Muscle layer of duodenum (tissue), 2 donors: Measurements from ENCODE around the gene SEC14L6.
"Not testable (repeated sequence)": the region's sequence is repeated elsewhere in the genome, so short reads cannot be mapped to it uniquely, and the experiment has no call there.

ENCODE experiments used
- H3K27ac ChIP-seq: one replicate; pipeline ENCODE4 v1.7.0; 2013; ENCODE audit warnings: mild to moderate bottlenecking, low read length
- H3K27me3 ChIP-seq: one replicate; pipeline ENCODE4 v1.7.0; 2013; ENCODE audit warnings: low read depth, mild to moderate bottlenecking, control low read depth, low read length
- H3K36me3 ChIP-seq, 2 donors: one replicate each; pipeline ENCODE4 v1.7.0; 2013; ENCODE audit warnings: low read length in 2 of 2, control low read depth in 1 of 2, mild to moderate bottlenecking in 1 of 2; ENCODE audit not compliant: insufficient read depth in 2 of 2, control insufficient read depth in 1 of 2
- H3K4me1 ChIP-seq, 2 donors: one replicate each; pipeline ENCODE4 v1.7.0; 2013; ENCODE audit warnings: low read length in 2 of 2, mild to moderate bottlenecking in 2 of 2, control low read depth in 1 of 2, moderate library complexity in 1 of 2; ENCODE audit not compliant: insufficient read depth in 2 of 2, control insufficient read depth in 1 of 2
- H3K4me3 ChIP-seq, 2 donors: one replicate each; pipeline ENCODE4 v1.7.0; 2013; ENCODE audit warnings: low read length in 2 of 2, low read depth in 1 of 2, mild to moderate bottlenecking in 1 of 2
- H3K9me3 ChIP-seq, 2 donors: one replicate each; pipeline ENCODE4 v1.7.0; 2013; ENCODE audit warnings: low read length in 2 of 2, control low read depth in 1 of 2, mild to moderate bottlenecking in 1 of 2; ENCODE audit not compliant: control insufficient read depth in 1 of 2
- donor health status: healthy.

SEC14L6 gene

DNA sequence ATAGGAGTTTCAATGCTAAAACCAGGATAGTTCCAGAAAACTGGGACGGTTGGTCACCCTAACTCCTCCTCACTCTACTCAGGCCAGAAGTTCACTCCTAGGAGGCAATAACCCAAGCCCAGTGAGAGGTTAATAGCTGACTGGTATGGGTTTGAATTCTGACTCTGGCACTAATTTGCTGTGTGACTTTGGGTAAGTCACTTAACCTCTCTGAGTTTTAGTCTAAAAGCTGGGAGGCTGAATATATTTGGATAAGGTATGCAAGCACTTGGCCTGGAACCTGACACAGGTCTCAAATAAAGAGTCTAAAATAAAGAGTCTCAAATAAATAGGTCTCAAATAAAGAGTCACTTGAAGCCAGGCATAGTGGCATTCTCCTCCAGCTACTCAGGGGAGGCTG, 6.2 kb upstream of the SEC14L6 start:
- peaks cover 0 to 3% of the 10 kb centered on the region in 2 donors for H3K36me3 ChIP-seq
- H3K4me3 ChIP-seq, result no peak overlapping the region
- no peaks in the 10 kb centered on the region for H3K27me3 ChIP-seq
- H3K9me3 ChIP-seq, result no peaks in the 10 kb centered on the region
- no peaks in the 10 kb centered on the region for H3K4me1 ChIP-seq
- no peak overlapping the region for H3K27ac ChIP-seq

DNA sequence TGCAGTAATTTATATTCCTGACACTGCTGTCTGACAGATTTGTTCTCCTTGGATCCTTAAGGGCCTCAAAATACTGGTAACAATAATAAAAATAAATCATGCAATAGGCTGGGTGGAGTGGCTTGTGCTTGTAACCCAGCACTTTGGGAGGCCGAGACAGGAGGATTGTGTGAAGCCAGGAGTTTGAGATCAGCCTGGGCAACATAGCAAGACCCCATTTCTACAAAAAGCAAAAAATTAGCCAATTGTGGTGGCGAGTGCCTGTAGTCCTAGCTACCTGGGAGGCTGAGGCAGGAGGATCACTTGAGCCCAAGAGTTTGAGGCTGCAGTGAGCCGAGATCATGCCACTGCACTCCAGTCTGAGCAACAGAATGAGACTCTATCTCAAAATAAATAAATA, 5.3 kb upstream of the SEC14L6 start:
- not testable (repeated sequence) for H3K27me3 ChIP-seq, H3K9me3 ChIP-seq, H3K4me3 ChIP-seq, H3K27ac ChIP-seq, H3K4me1 ChIP-seq, H3K36me3 ChIP-seq

DNA sequence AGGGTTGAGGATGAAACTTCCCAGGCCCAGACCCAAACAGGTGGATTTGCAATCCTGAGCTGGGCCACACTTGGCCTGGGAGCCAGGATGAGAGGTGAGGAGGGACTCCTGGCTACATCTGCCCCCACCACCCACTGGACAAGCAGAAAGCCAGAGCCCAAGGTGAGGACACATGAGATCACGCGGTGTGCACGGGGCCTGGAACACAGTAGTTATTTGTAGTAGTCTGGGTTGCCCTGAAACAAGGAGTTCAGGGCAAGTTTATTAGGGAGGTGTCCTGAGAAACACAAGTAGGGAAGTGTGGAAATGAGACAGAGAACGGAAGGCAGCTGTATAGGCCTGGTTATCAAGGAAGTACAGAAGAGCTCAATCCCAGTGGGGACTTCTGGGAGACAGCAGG, 647 bp upstream of the SEC14L6 start:
- H3K36me3 ChIP-seq, result no peaks in the 10 kb centered on the region
- peaks cover 9% of the 10 kb centered on the region for H3K27me3 ChIP-seq
- no peak overlapping the region for H3K4me3 ChIP-seq
- peaks cover 0 to 6% of the 10 kb centered on the region in 2 donors for H3K4me1 ChIP-seq
- H3K9me3 ChIP-seq, result no peaks in the 10 kb centered on the region
- H3K27ac ChIP-seq, result no peak overlapping the region

- Histone ChIP-seq H3K27ac (no peak overlapping the region), H3K9me3 (no peaks in the 10 kb centered on the region), H3K27me3 (peaks cover 9% of the 10 kb centered on the region), H3K4me1 (peaks cover 0 to 10% of the 10 kb centered on the region in 2 donors), H3K4me3 (peak overlapping the region in 1 of 2 donors; percentile 52), H3K36me3 (no peaks in the 10 kb centered on the region)
These were observed 3.7 kb downstream of the SEC14L6 start for GRCh38 chr22:30542811-30543188.

DNA sequence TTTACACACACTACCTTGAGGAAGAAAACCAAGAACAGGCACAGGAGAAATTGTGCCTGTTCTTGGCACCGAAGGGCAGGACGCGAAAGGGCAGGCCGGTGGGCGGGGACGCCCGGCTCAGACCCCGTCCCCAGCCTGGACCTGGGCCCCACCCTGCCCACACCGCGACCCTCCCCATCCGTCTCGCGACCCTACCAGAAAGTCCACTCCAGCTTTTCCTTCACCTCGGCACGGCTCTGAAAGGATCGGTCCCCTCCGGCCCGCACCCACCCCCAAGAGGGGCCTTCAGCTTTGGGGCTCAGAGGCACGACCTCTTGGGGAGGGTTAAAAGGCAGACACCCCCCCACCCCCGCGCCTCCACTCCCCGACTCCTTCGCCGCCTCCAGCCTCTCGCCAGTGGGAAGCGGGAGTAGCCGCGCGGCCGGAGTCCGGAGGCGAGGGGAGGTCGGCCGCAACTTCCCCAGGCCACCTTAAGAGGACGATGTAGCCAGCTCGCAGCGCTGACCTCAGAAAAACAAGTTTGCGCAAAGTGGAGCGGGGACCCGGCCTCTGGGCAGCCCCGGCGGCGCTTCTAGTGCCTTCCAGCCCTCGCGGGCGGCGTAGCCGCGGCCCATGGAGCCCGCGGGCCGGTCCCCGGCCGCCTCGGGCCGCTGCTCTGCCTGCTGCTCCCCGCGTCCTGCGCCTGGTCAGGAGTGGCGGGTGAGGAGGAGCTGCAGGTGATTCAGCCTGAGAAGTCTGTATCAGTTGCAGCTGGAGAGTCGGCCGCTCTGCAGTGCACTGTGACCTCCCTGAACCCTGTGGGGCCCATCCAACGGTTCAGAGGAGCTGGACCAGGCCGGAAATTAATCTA, 4.4 kb downstream of the SEC14L6 start:
- Histone ChIP-seq H3K27ac (no peak overlapping the region), H3K9me3 (no peaks in the 10 kb centered on the region), H3K36me3 (no peaks in the 10 kb centered on the region), H3K27me3 (peaks cover 9% of the 10 kb centered on the region), H3K4me1 (peaks cover 0 to 10% of the 10 kb centered on the region in 2 donors), H3K4me3 (peak overlapping the region in 1 of 2 donors; percentile 52)

DNA sequence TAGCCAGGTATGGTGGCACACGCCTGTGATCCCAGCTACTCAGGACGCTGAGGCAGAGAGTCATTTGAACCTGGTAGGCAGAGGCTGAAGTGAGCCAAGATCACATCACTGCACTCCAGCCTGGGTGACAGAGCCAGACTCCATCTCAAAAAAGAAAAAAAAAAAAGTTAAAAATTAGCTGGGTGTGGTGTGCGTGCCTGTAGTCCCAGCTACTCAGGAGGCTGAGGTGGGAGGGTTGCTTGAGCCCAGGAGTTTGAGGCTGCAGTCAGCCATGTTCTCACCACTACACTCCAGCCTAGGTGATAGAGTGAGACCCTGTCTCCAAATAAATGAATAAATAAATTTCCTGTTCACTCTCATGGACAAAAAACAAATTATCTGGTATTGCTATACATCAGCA, 5.0 kb downstream of the SEC14L6 start:
- not testable (repeated sequence) for H3K27ac ChIP-seq, H3K9me3 ChIP-seq, H3K27me3 ChIP-seq, H3K36me3 ChIP-seq, H3K4me3 ChIP-seq
- H3K4me1 ChIP-seq, result peaks cover 0 to 10% of the 10 kb centered on the region in 2 donors

GRCh38 chr22:30539368-30539767, 7.2 kb downstream of the SEC14L6 start:
- no peak overlapping the region for H3K4me3 ChIP-seq
- H3K27ac ChIP-seq, result no peak overlapping the region
- H3K9me3 ChIP-seq, result no peaks in the 10 kb centered on the region
- peaks cover 9% of the 10 kb centered on the region for H3K27me3 ChIP-seq
- peaks cover 0 to 10% of the 10 kb centered on the region in 2 donors for H3K4me1 ChIP-seq
- no peaks in the 10 kb centered on the region for H3K36me3 ChIP-seq

DNA sequence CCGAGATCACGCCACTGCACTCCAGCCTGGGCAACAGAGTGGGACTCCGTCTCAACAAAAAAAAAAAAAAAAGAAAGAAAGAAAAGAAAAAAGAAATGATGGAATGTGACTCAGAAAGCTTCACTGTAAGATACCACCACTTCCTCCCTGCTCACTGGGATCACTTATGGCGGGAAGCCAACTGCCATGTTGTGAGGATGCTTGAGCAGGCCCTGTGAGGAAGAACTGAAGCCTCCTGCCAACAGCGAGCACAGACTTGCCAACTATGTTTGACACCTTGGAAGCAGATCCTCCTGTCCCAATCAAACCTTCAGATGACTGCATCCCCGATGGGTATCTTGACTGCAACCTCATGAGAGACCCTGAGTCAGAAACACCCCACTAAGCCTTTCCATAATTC, 8.3 kb downstream of the SEC14L6 start:
- Histone ChIP-seq H3K9me3 (no peaks in the 10 kb centered on the region), H3K4me3 (no peak overlapping the region), H3K4me1 (peaks cover 0 to 10% of the 10 kb centered on the region in 2 donors), H3K27me3 (peaks cover 7% of the 10 kb centered on the region), H3K36me3 (no peaks in the 10 kb centered on the region), H3K27ac (no peak overlapping the region)

DNA sequence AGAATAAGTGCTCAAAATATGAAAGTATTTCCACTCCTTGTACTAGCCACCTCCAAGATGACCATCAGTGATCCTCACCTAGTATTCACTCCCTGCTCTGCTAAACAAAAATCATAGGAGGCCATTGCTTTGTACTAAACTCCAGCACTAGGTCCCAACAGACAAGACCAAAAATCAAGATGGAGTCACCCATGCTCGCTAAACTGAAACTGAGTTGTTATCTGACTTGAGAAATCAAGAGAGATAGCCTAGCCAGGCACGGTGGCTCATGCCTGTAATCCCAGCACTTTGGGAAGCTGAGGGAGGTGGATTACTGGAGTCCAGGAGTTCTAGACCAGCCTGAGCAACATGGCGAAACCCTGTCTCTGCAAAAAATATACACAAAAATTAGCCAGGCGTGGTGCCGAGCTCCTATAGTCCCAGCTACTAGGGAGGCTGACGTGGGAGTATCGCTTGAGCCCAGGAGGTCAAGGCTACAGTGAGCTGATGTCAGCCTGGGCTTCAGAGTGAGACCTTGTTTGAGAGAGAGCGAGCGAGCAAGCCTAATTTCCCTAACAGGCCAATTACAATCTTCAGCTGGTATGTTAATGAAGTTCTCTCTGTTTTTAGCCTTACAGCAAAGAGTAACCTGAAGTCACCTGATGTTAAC, 9.3 kb downstream of the SEC14L6 start:
- peaks cover 0 to 4% of the 10 kb centered on the region in 2 donors for H3K4me1 ChIP-seq
- no peak overlapping the region for H3K27ac ChIP-seq
- H3K4me3 ChIP-seq, result no peak overlapping the region
- H3K36me3 ChIP-seq, result no peaks in the 10 kb centered on the region
- H3K9me3 ChIP-seq, result no peaks in the 10 kb centered on the region
- no peaks in the 10 kb centered on the region for H3K27me3 ChIP-seq

- H3K27me3 ChIP-seq, result no peaks in the 10 kb centered on the region
- H3K4me1 ChIP-seq, result no peaks in the 10 kb centered on the region
- H3K27ac ChIP-seq, result no peak overlapping the region
- H3K36me3 ChIP-seq, result no peaks in the 10 kb centered on the region
- H3K9me3 ChIP-seq, result no peaks in the 10 kb centered on the region
- no peak overlapping the region for H3K4me3 ChIP-seq
These were observed 11.4 kb downstream of the SEC14L6 start for GRCh38 chr22:30535182-30535581.

GRCh38 chr22:30531651-30532608, 14.6 kb downstream of the SEC14L6 start:
- H3K27me3 ChIP-seq, result no peaks in the 10 kb centered on the region
- no peaks in the 10 kb centered on the region for H3K4me1 ChIP-seq
- H3K9me3 ChIP-seq, result no peaks in the 10 kb centered on the region
- no peak overlapping the region for H3K4me3 ChIP-seq
- H3K27ac ChIP-seq, result no peak overlapping the region
- no peaks in the 10 kb centered on the region for H3K36me3 ChIP-seq
